Liver (tissue), 9 donors: Measurements from ENCODE around the gene DMXL2. TPM values are rescaled to one million over a fixed set of nuclear protein-coding genes. Genes with fewer than 3 reads are reported as not detected.

Source experiments
- DNase-seq: peaks from one replicate; pipeline ENCODE4 v3.0.0-alpha.2; 2017; ENCODE audit warnings: low spot score
- H3K27ac ChIP-seq, 2 donors: one replicate each; pipeline ENCODE4 v1.7.0; 2013; ENCODE audit warnings: inconsistent platforms in 2 of 2, low read length in 2 of 2, control low read depth in 1 of 2, low read depth in 1 of 2, mild to moderate bottlenecking in 1 of 2
- H3K27me3 ChIP-seq, 4 donors: one replicate each; pipeline versions ENCODE4 v1.6.1 to v1.7.0; 2013; ENCODE audit warnings: low read length in 3 of 4, inconsistent platforms in 1 of 4, mild to moderate bottlenecking in 1 of 4, moderate library complexity in 1 of 4; ENCODE audit not compliant: control insufficient read depth in 4 of 4, insufficient read depth in 4 of 4
- H3K36me3 ChIP-seq, 4 donors: one replicate each; pipeline versions ENCODE4 v1.6.1 to v1.7.0; 2013; ENCODE audit warnings: low read length in 3 of 4, mild to moderate bottlenecking in 3 of 4, low read depth in 1 of 4, moderate library complexity in 1 of 4; ENCODE audit not compliant: control insufficient read depth in 4 of 4, insufficient read depth in 3 of 4
- H3K4me1 ChIP-seq, 4 donors: one replicate each; pipeline versions ENCODE4 v1.6.1 to v1.7.0; 2013; ENCODE audit warnings: low read length in 3 of 4, mild to moderate bottlenecking in 3 of 4, moderate library complexity in 1 of 4; ENCODE audit not compliant: control insufficient read depth in 4 of 4, insufficient read depth in 4 of 4
- H3K4me3 ChIP-seq, 3 donors: one replicate each; pipeline versions ENCODE4 v1.6.1 to v1.7.0; 2013; ENCODE audit warnings: low read length in 3 of 3, control low read depth in 1 of 3, low read depth in 1 of 3, mild to moderate bottlenecking in 1 of 3
- H3K9ac ChIP-seq, 2 donors: one replicate each; pipeline ENCODE4 v1.7.0; 2013; ENCODE audit warnings: low read length in 2 of 2, mild to moderate bottlenecking in 2 of 2, moderate library complexity in 2 of 2, control low read depth in 1 of 2, low read depth in 1 of 2
- H3K9me3 ChIP-seq, 4 donors: one replicate each; pipeline versions ENCODE4 v1.6.1 to v1.7.0; 2013; ENCODE audit warnings: low read length in 3 of 4; ENCODE audit not compliant: control insufficient read depth in 4 of 4
- CTCF ChIP-seq: fragments of 150-350 bp; IDR thresholded peaks from 2 replicates; pipeline ENCODE4 v1.5.1; 2017; ENCODE audit warnings: improper control_type of control experiment, low read depth, low read length; ENCODE audit not compliant: missing input control
- FOXA2 ChIP-seq: IDR thresholded peaks from 2 replicates; pipeline ENCODE4 v1.6.1; 2016; ENCODE audit warnings: antibody characterized with exemption
- GABPA ChIP-seq, 2 donors: IDR thresholded peaks in 1 of 2; conservative IDR thresholded peaks in 1 of 2; 2 replicates each; pipeline ENCODE4 v1.6.1; 2016; ENCODE audit warnings: antibody characterized with exemption in 2 of 2, mild to moderate bottlenecking in 1 of 2, moderate library complexity in 1 of 2
- JUND ChIP-seq, 2 donors: IDR thresholded peaks; 2 replicates each; pipeline ENCODE4 v1.6.1; 2016; ENCODE audit warnings: antibody characterized with exemption in 2 of 2
- REST ChIP-seq: IDR thresholded peaks from 2 replicates; pipeline ENCODE4 v1.6.1; 2016; ENCODE audit warnings: antibody characterized with exemption, mild to moderate bottlenecking
- RXRA ChIP-seq, 2 donors: IDR thresholded peaks; 2 replicates each; pipeline ENCODE4 v1.6.1; 2017 to 2018; ENCODE audit warnings: antibody characterized with exemption in 2 of 2, mild to moderate bottlenecking in 1 of 2
- TAF1 ChIP-seq: conservative IDR thresholded peaks from 2 replicates; pipeline ENCODE4 v1.6.1; 2016; ENCODE audit warnings: antibody characterized with exemption, mild to moderate bottlenecking
- WGBS: extraction: QIAGEN DNeasy Blood & Tissue Kit; methylation state at CpG from one replicate; pipeline ENCODE4 v1.1.7; 2013; 5-methylcytosine and 5-hydroxymethylcytosine counted together
- polyA plus RNA-seq, 2 donors: library from polyadenylated mRNA; stranded (reverse) in 1 of 2; unstranded in 1 of 2; fragments of 200-250 nt in 1 of 2; fragments of >200 nt in 1 of 2; fragmentation: Nextera tagmentation in 1 of 2; extraction: Ambion mirVana in 1 of 2; gene quantifications; one replicate each; pipeline versions ENCODE4 v1.2.1 to v1.2.3, GENCODE V29; 2013 to 2015
- total RNA-seq, 2 donors: library from RNA; depleted of rRNA; stranded (reverse); fragments of >200 nt; gene quantifications; one replicate each; pipeline ENCODE4 v1.2.3, GENCODE V29; 2014
- TF ChIP-seq, protein P1 (sequence below): IDR thresholded peaks from 2 replicates; pipeline ENCODE4 v1.6.1; 2016; ENCODE audit warnings: antibody characterized with exemption
- TF ChIP-seq, protein P2 (sequence below): IDR thresholded peaks from 2 replicates; pipeline ENCODE4 v1.6.1; 2016; ENCODE audit warnings: antibody characterized with exemption
- TF ChIP-seq, protein P3 (sequence below): IDR thresholded peaks from 2 replicates; pipeline ENCODE4 v1.6.1; 2016; ENCODE audit warnings: antibody characterized with exemption
- donor health status: healthy.
- donor health status: healthy.
- donor health status: healthy.
- donor health status: healthy.
- donor health status: healthy.

DMXL2 gene
- total and polyA plus RNA-seq, 4 donors: 3.4 to 58.5 (median 17.6) TPM

DNA sequence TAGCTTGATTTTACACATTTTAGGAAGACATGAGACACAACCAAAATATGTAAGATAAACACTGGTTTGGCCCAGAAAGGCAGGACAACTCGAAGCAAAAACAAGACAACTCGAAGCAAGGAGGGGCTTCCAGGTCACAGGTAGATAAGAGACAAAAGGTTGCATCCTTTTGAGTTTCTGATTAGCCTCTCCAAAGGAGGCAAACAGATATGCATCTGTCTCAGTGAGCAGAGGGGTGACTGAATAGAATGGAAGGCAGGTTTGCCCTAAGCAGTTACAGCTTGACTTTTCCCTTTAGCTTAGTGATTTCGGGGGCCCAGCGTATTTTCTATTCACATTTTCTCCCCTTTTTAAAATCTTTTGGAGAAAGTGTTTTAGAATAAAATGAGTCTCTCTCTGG is 206.4 kb downstream of the DMXL2 start:
- no peak for DNase-seq
- Histone ChIP-seq H3K4me3 (no peak overlapping the region), H3K4me1 (no peaks in the 10 kb centered on the region), H3K27me3 (no peaks in the 10 kb centered on the region), H3K36me3 (no peaks in the 10 kb centered on the region), H3K9me3 (no peaks in the 10 kb centered on the region), H3K9ac (no peak overlapping the region), H3K27ac (no peak overlapping the region)
- no peak for TF ChIP-seq RXRA (IDR thresholded peaks at IDR 0.05)
- TF ChIP-seq GABPA (IDR thresholded peaks at IDR 0.05 in 1 of 2, conservative IDR thresholded peaks at IDR 0.05 in 1 of 2): no peak
- no peak for TF ChIP-seq CTCF
- TF ChIP-seq JUND (IDR thresholded peaks at IDR 0.05): no peak
- TF ChIP-seq, protein P1, sequence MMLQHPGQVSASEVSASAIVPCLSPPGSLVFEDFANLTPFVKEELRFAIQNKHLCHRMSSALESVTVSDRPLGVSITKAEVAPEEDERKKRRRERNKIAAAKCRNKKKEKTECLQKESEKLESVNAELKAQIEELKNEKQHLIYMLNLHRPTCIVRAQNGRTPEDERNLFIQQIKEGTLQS: no peak
- TF ChIP-seq, protein P2, sequence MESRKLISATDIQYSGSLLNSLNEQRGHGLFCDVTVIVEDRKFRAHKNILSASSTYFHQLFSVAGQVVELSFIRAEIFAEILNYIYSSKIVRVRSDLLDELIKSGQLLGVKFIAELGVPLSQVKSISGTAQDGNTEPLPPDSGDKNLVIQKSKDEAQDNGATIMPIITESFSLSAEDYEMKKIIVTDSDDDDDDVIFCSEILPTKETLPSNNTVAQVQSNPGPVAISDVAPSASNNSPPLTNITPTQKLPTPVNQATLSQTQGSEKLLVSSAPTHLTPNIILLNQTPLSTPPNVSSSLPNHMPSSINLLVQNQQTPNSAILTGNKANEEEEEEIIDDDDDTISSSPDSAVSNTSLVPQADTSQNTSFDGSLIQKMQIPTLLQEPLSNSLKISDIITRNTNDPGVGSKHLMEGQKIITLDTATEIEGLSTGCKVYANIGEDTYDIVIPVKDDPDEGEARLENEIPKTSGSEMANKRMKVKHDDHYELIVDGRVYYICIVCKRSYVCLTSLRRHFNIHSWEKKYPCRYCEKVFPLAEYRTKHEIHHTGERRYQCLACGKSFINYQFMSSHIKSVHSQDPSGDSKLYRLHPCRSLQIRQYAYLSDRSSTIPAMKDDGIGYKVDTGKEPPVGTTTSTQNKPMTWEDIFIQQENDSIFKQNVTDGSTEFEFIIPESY: no peak
- 72% methylated on average over 4 of the region's 4 CpGs for WGBS

DNA sequence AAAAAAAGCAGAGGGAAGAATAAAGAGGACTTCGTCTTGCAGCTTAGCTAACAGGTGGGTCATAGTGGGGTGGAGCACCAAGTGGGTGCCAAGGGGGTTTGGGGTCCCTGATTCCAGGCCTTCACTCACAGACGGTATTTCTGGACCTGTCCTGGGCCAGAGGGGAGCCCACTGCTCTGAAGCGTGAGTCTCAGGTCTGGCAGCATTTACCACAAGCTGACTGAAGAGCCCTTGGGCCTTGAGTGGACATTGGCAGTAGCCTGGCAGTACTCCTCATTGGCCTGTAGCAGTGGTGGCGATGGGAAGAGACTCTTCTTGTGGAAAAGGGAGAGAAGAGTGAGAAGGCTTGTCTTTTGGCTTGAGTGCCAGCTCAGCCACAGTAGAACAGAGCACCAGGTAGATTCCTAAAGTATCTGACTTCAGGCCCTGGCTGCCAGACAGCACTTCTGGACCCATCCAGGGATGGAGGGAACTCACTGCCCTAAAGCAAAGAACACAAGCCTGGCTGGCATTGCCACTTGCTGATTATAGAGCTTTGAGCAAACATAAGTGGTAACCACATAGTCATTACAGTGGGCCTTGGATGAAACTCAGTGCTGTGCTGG is 208.2 kb downstream of the DMXL2 start:
- Histone ChIP-seq H3K4me1 (no peaks in the 10 kb centered on the region), H3K36me3 (no peaks in the 10 kb centered on the region), H3K4me3 (no peak overlapping the region), H3K9me3 (no peaks in the 10 kb centered on the region), H3K27ac (no peak overlapping the region), H3K9ac (no peak overlapping the region), H3K27me3 (no peaks in the 10 kb centered on the region)
- no peak for DNase-seq
- 94% methylated on average over 4 of the region's 4 CpGs for WGBS
- TF ChIP-seq, protein P3, sequence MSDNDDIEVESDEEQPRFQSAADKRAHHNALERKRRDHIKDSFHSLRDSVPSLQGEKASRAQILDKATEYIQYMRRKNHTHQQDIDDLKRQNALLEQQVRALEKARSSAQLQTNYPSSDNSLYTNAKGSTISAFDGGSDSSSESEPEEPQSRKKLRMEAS: no peak

DNA sequence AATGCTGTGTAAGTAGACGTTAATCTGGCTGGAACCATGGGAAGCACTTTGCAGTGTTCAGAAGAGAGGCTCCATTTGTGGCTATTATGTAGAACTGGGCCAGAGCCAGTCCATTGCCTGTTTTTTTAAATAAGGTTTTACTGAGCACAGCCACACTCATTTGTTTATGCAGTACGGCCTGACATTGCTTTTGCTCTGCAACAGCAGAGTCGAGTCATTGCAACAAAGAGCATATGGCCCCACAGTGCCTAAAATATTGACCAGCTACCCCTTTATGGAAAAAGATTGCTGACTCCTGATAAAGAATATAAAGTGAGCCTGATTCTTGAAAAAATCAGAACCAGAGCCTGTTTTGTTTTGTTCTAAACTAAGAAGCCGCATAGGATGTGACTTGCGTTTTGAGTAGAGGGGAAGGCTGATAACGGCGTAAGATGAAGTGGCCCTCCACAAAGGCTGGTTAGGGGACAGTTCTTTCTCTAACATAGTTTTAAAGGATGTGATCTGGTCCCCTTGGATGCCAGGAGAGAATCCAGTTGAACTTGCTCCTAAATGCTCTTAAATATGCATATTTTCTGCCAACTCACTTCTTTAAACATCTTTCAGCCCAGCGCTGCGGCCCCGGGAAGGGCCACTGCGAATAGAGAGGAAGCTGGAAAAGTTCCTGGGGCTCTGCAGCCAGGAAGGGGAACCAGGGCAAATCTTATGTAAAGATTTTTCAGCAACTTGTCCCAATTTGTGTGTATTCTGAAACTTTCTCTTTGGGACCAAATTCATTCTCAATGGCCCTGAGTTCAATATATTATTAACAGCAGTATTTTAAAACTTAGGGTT is 216.7 kb downstream of the DMXL2 start:
- Histone ChIP-seq H3K9ac (no peak overlapping the region), H3K36me3 (no peaks in the 10 kb centered on the region), H3K27me3 (no peaks in the 10 kb centered on the region), H3K4me1 (peaks cover 0 to 5% (median 1%) of the 10 kb centered on the region in 4 donors), H3K9me3 (no peaks in the 10 kb centered on the region), H3K27ac (no peak overlapping the region), H3K4me3 (no peak overlapping the region)
- 57% methylated on average over 11 of the region's 11 CpGs for WGBS
- TF ChIP-seq REST: no peak
- TF ChIP-seq CTCF: no peak
- TF ChIP-seq FOXA2: no peak
- no peak for TF ChIP-seq TAF1
- no peak for DNase-seq
